ENCODE results near the gene CD300E. TPM values are rescaled to one million over a fixed set of nuclear protein-coding genes. Genes with fewer than 3 reads are reported as not detected.
A peak's percentile ranks its signal among the peaks of the same experiment; 100 is the strongest.

Gene CD300E
- total RNA-seq, 1 experiment from 2014 or later, result not detected

- H3K4me2 ChIP-seq (ENCODE audit: low read length), result no peak overlapping the region
- ATAC-seq, result no peak
- ChIA-PET CTCF (no interaction called here), POLR2A (ENCODE audit: unreplicated experiment) (interaction anchor here (0.5 kb wide), 1 partner anchor 239 kb away, joined by 5 read pairs; no protein-coding TSS in a partner anchor)
- no peak overlapping the region for H3K4me3 ChIP-seq (ENCODE audit: low read length)
- H3K79me2 ChIP-seq (ENCODE audit: low read length), result no peaks in the 10 kb centered on the region
- no TSS peak for BruUV-seq (replicated peaks)
- H2AFZ ChIP-seq (ENCODE audit: low read length), result no peak overlapping the region
- no peak overlapping the region for H3K9ac ChIP-seq (ENCODE audit: low read length)
- no peak for DNase-seq
- no peak for TF ChIP-seq EZH2phosphoT487 (IDR thresholded peaks at IDR 0.05; ENCODE audit: borderline replicate concordance, low read length)
- H3F3A ChIP-seq (ENCODE audit: low read length, unreplicated experiment), result no peaks in the 10 kb centered on the region
- peaks cover 47% of the 10 kb centered on the region for H3K27me3 ChIP-seq (ENCODE audit: low read length)
- H3K27ac ChIP-seq (ENCODE audit: low read length), result no peak overlapping the region
- H3K9me3 ChIP-seq (ENCODE audit: low read length), result no peaks in the 10 kb centered on the region
- no peaks in the 10 kb centered on the region for H3K36me3 ChIP-seq (ENCODE audit: low read depth, low read length)
- H4K20me1 ChIP-seq (ENCODE audit: low read length), result no peaks in the 10 kb centered on the region
- H3K9me2 ChIP-seq (replicated peaks; ENCODE audit: low read length), result no peaks in the 10 kb centered on the region
- H3K4me1 ChIP-seq (ENCODE audit: insufficient read depth, low read length), result peaks cover 8% of the 10 kb centered on the region
- intact Hi-C loops (cut with micrococcal nuclease), result loop anchor here (5.0 kb wide), 1 partner anchor 236 kb away; the partner anchor contains the start of gene GPR142
These were observed 19.8 kb downstream of the CD300E start for GRCh38 chr17:74603746-74604145.

DNA sequence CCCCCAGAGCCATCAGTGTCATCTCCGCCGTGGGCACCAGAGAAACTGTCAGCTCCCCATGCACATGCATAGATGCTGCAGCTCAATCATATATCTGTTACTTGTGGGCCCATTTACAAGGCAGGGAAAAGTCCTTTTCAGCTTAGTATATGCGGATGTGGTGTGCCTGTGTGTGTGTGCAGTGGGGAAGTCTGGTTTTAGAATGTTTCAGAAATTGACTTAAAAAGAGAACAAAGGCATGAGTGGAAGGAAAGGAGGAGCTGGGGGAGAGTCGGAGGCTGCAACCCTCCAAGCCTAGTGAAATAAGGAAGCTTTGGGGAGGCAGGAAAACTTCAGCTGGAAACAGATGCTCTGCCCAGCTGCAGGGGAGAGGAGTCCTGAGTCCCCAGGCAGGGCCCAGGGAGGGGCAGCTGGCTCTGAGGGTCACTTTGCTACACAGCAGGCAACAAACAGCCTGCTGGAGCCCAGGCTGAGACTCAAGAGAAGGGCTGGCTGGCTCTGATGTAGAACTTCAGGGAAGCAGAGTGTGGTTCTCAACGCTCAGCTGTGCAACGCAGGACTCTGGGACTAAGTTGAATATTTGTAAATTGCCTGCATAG is 20.4 kb downstream of the CD300E start:
- Histone ChIP-seq H3K4me3 (ENCODE audit: low read length) (no peak overlapping the region), H2AFZ (ENCODE audit: low read length) (no peak overlapping the region), H3K9ac (ENCODE audit: low read length) (no peak overlapping the region), H3K36me3 (ENCODE audit: low read depth, low read length) (no peaks in the 10 kb centered on the region), H4K20me1 (ENCODE audit: low read length) (no peaks in the 10 kb centered on the region), H3K79me2 (ENCODE audit: low read length) (no peaks in the 10 kb centered on the region), H3K9me2 (replicated peaks; ENCODE audit: low read length) (no peaks in the 10 kb centered on the region), H3K27me3 (ENCODE audit: low read length) (peaks cover 52% of the 10 kb centered on the region), H3K4me1 (ENCODE audit: insufficient read depth, low read length) (peaks cover 8% of the 10 kb centered on the region), H3K4me2 (ENCODE audit: low read length) (no peak overlapping the region), H3K9me3 (ENCODE audit: low read length) (no peaks in the 10 kb centered on the region), H3F3A (ENCODE audit: low read length, unreplicated experiment) (no peaks in the 10 kb centered on the region), H3K27ac (ENCODE audit: low read length) (no peak overlapping the region)
- CTCF ChIA-PET, result no interaction called here
- TF ChIP-seq EZH2phosphoT487 (IDR thresholded peaks at IDR 0.05; ENCODE audit: borderline replicate concordance, low read length) (no peak), EZH2 (IDR thresholded peaks at IDR 0.05; ENCODE audit: low read length, unreplicated experiment) (no peak)
- TF ChIP-seq, protein P1, sequence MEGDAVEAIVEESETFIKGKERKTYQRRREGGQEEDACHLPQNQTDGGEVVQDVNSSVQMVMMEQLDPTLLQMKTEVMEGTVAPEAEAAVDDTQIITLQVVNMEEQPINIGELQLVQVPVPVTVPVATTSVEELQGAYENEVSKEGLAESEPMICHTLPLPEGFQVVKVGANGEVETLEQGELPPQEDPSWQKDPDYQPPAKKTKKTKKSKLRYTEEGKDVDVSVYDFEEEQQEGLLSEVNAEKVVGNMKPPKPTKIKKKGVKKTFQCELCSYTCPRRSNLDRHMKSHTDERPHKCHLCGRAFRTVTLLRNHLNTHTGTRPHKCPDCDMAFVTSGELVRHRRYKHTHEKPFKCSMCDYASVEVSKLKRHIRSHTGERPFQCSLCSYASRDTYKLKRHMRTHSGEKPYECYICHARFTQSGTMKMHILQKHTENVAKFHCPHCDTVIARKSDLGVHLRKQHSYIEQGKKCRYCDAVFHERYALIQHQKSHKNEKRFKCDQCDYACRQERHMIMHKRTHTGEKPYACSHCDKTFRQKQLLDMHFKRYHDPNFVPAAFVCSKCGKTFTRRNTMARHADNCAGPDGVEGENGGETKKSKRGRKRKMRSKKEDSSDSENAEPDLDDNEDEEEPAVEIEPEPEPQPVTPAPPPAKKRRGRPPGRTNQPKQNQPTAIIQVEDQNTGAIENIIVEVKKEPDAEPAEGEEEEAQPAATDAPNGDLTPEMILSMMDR (conservative IDR thresholded peaks at IDR 0.05; ENCODE audit: low read depth, low read length), result no peak
- no peak for DNase-seq
- BruUV-seq (replicated peaks), result no TSS peak
- intact Hi-C loops (cut with micrococcal nuclease), result loop anchor here (5.0 kb wide), 1 partner anchor 236 kb away; the partner anchor contains the start of gene GPR142
- POLR2A ChIA-PET (ENCODE audit: unreplicated experiment), result interaction anchor here (0.5 to 0.6 kb wide), 2 partner anchors 12 to 239 kb away, joined by 3 to 5 read pairs; no protein-coding TSS in a partner anchor
- no peak for ATAC-seq

- BruUV-seq (replicated peaks), result no TSS peak
- ChIA-PET CTCF (no interaction called here), POLR2A (ENCODE audit: unreplicated experiment) (no interaction called here)
- DNase-seq, result peak; percentile 73
- no peaks in the 10 kb centered on the region for H4K20me1 ChIP-seq (ENCODE audit: low read length)
- no peaks in the 10 kb centered on the region for H3K9me3 ChIP-seq (ENCODE audit: low read length)
- TF ChIP-seq, protein P1 (conservative IDR thresholded peaks at IDR 0.05; ENCODE audit: low read depth, low read length), result peak; percentile 76
- TF ChIP-seq EZH2 (IDR thresholded peaks at IDR 0.05; ENCODE audit: low read length, unreplicated experiment) (no peak), EZH2phosphoT487 (IDR thresholded peaks at IDR 0.05; ENCODE audit: borderline replicate concordance, low read length) (no peak)
- intact Hi-C loops (cut with micrococcal nuclease), result loop anchor here (1.0 to 5.0 kb wide), 2 partner anchors 109 to 235 kb away; partner anchors contain the start of gene GPR142
- peak; percentile 63 for ATAC-seq
- H3F3A ChIP-seq (ENCODE audit: low read length, unreplicated experiment), result no peaks in the 10 kb centered on the region
- H3K27me3 ChIP-seq (ENCODE audit: low read length), result peaks cover 53% of the 10 kb centered on the region
- no peak overlapping the region for H3K4me3 ChIP-seq (ENCODE audit: low read length)
- H3K4me1 ChIP-seq (ENCODE audit: insufficient read depth, low read length), result peaks cover 8% of the 10 kb centered on the region
- H3K4me2 ChIP-seq (ENCODE audit: low read length), result no peak overlapping the region
- no peak overlapping the region for H2AFZ ChIP-seq (ENCODE audit: low read length)
- no peak overlapping the region for H3K27ac ChIP-seq (ENCODE audit: low read length)
- no peaks in the 10 kb centered on the region for H3K36me3 ChIP-seq (ENCODE audit: low read depth, low read length)
- H3K9ac ChIP-seq (ENCODE audit: low read length), result no peak overlapping the region
- H3K9me2 ChIP-seq (replicated peaks; ENCODE audit: low read length), result no peaks in the 10 kb centered on the region
- H3K79me2 ChIP-seq (ENCODE audit: low read length), result no peaks in the 10 kb centered on the region
These were observed 21.5 kb downstream of the CD300E start for GRCh38 chr17:74601944-74602572.

Data from PC-3 (cell line).